H1 (cell line): ENCODE measurements around the gene WDR6. TPM values are rescaled to one million over a fixed set of nuclear protein-coding genes. Genes with fewer than 3 reads are reported as not detected.

Experiments
- CTCF ChIA-PET: fragments of 300-600 bp; sonication (Branson Sonifier 250); formaldehyde crosslinking; loops from one replicate; lab custom pipeline; 2021; ENCODE audit not compliant: partially characterized antibody; lab: Charles Lee
- POLR2A ChIA-PET: fragments of 300-600 bp; sonication (Branson Sonifier 250); formaldehyde crosslinking; loops from one replicate; lab custom pipeline; 2021; ENCODE audit warnings: inconsistent platforms; ENCODE audit not compliant: partially characterized antibody; lab: Charles Lee
- DNase-seq, 2 experiments: peaks; one replicate each; pipeline versions ENCODE4 v3.0.0 to v3.0.0-alpha.2; 2010 to 2022; ENCODE audit warnings: low spot score in 2 of 2, low read depth in 1 of 2, mixed read lengths in 1 of 2
- FAIRE-seq: peaks from 2 replicates; lab custom pipeline; 2011; peaks lifted over from hg19 to GRCh38; lab: Jason Lieb, UNC
- H2AFZ ChIP-seq: 2 replicates; pipeline ENCODE4 v1.8.1; 2012; ENCODE audit warnings: low read length, inconsistent platforms
- H2AK5ac ChIP-seq: 2 replicates; pipeline ENCODE4 v1.6.1; 2013; ENCODE audit warnings: low read depth, low read length
- H2BK120ac ChIP-seq: replicated peaks from 2 replicates; pipeline ENCODE3; 2013; ENCODE audit warnings: low read depth, low read length, inconsistent platforms
- H2BK12ac ChIP-seq: 2 replicates; pipeline ENCODE4 v1.6.1; 2013; ENCODE audit warnings: low read depth, low read length
- H2BK15ac ChIP-seq: 2 replicates; pipeline ENCODE4 v1.6.1; 2013; ENCODE audit warnings: low read length
- H2BK20ac ChIP-seq: 2 replicates; pipeline ENCODE4 v1.6.1; 2013; ENCODE audit warnings: low read length
- H2BK5ac ChIP-seq: 2 replicates; pipeline ENCODE4 v1.6.1; 2013; ENCODE audit warnings: low read depth, low read length
- H3K14ac ChIP-seq: 2 replicates; pipeline ENCODE4 v1.6.1; 2013; ENCODE audit warnings: inconsistent platforms; ENCODE audit not compliant: insufficient read length
- H3K18ac ChIP-seq: 2 replicates; pipeline ENCODE4 v1.6.1; 2013; ENCODE audit warnings: low read length; ENCODE audit errors: extremely low read depth
- H3K23ac ChIP-seq: 2 replicates; pipeline ENCODE4 v1.6.1; 2013; ENCODE audit warnings: inconsistent platforms; ENCODE audit not compliant: insufficient read length
- H3K23me2 ChIP-seq: 2 replicates; pipeline ENCODE4 v1.6.1; 2013; ENCODE audit warnings: low read depth, low read length
- H3K27ac ChIP-seq: 2 replicates; pipeline ENCODE4 v1.6.1; 2011; ENCODE audit warnings: low read depth, low read length, inconsistent platforms
- H3K27me3 ChIP-seq, 4 experiments: replicated peaks in 1 of 4; 1 replicate in 1 of 4; 2 replicates in 3 of 4; pipeline versions ENCODE4 v1.6.1 to v1.8.1; 2011 to 2013; ENCODE audit warnings: low read length in 3 of 4, mild to moderate bottlenecking in 3 of 4, inconsistent platforms in 2 of 4, mixed read lengths in 2 of 4, moderate library complexity in 1 of 4; ENCODE audit not compliant: control insufficient read depth in 3 of 4, insufficient read depth in 3 of 4; ENCODE audit errors: extremely low read depth in 1 of 4
- H3K36me3 ChIP-seq, 4 experiments: 2 replicates each; pipeline versions ENCODE4 v1.6.1 to v1.8.1; 2011 to 2013; ENCODE audit warnings: mild to moderate bottlenecking in 4 of 4, low read length in 3 of 4, moderate library complexity in 2 of 4, control low read depth in 1 of 4, inconsistent platforms in 1 of 4; ENCODE audit not compliant: insufficient read depth in 4 of 4, control insufficient read depth in 2 of 4
- H3K4ac ChIP-seq: replicated peaks from 2 replicates; pipeline ENCODE3; 2013; ENCODE audit warnings: low read length, low read depth, mixed read lengths, inconsistent platforms; ENCODE audit not compliant: insufficient read length
- H3K4me1 ChIP-seq, 4 experiments: replicated peaks in 1 of 4; 1 replicate in 1 of 4; 2 replicates in 3 of 4; pipeline versions ENCODE4 v1.6.1 to v1.8.1; 2011 to 2013; ENCODE audit warnings: low read length in 3 of 4, inconsistent platforms in 2 of 4, mixed read lengths in 1 of 4; ENCODE audit not compliant: insufficient read depth in 4 of 4, control insufficient read depth in 3 of 4
- H3K4me2 ChIP-seq, 2 experiments: 2 replicates each; pipeline versions ENCODE4 v1.6.1 to v1.8.1; 2011 to 2013; ENCODE audit warnings: low read depth in 2 of 2, low read length in 2 of 2, control low read depth in 1 of 2, inconsistent platforms in 1 of 2, mild to moderate bottlenecking in 1 of 2; ENCODE audit not compliant: insufficient read depth in 1 of 2
- H3K4me3 ChIP-seq, 4 experiments: fragments of 200-600, 300-600 bp in 1 of 4; sonication (generic), shearing (Covaris generic), sonication (Bioruptor Twin) in 1 of 4; 2 replicates each; pipeline versions ENCODE4 v1.5.1 to v1.8.1; 2011 to 2016; ENCODE audit warnings: low read length in 4 of 4, low read depth in 3 of 4, control low read depth in 2 of 4, inconsistent platforms in 2 of 4, mild to moderate bottlenecking in 2 of 4, mixed read lengths in 1 of 4, moderate library complexity in 1 of 4; ENCODE audit not compliant: insufficient read depth in 2 of 4; ENCODE audit errors: extremely low read depth in 1 of 4
- H3K56ac ChIP-seq: replicated peaks from 2 replicates; pipeline ENCODE3; 2013; ENCODE audit warnings: low read depth, mild to moderate bottlenecking, mixed read lengths, low read length, inconsistent platforms; ENCODE audit not compliant: insufficient read length
- H3K79me1 ChIP-seq: 2 replicates; pipeline ENCODE4 v1.6.1; 2013; ENCODE audit warnings: low read depth, low read length, control low read depth
- H3K79me2 ChIP-seq, 2 experiments: 2 replicates each; pipeline versions ENCODE4 v1.6.1 to v1.8.1; 2012 to 2013; ENCODE audit warnings: low read length in 2 of 2, mild to moderate bottlenecking in 2 of 2, inconsistent platforms in 1 of 2; ENCODE audit not compliant: insufficient read depth in 2 of 2, control insufficient read depth in 1 of 2
- H3K9ac ChIP-seq, 4 experiments: replicated peaks in 1 of 4; 1 replicate in 1 of 4; 2 replicates in 3 of 4; pipeline versions ENCODE4 v1.6.1 to v1.8.1; 2011 to 2013; ENCODE audit warnings: low read depth in 3 of 4, low read length in 3 of 4, control low read depth in 2 of 4, mild to moderate bottlenecking in 2 of 4, moderate library complexity in 2 of 4, inconsistent platforms in 1 of 4; ENCODE audit errors: extremely low read depth in 1 of 4
- H3K9me3 ChIP-seq, 2 experiments: 2 replicates each; pipeline versions ENCODE4 v1.6.1 to v1.8.1; 2012 to 2013; ENCODE audit warnings: mild to moderate bottlenecking in 2 of 2, moderate library complexity in 2 of 2, control low read depth in 1 of 2, inconsistent platforms in 1 of 2, low read depth in 1 of 2, low read length in 1 of 2, mixed read lengths in 1 of 2; ENCODE audit not compliant: insufficient read depth in 2 of 2
- H4K20me1 ChIP-seq, 2 experiments: replicated peaks in 1 of 2; 2 replicates each; pipeline versions ENCODE3 to v1.8.1; 2011 to 2013; ENCODE audit warnings: inconsistent platforms in 2 of 2, low read length in 2 of 2, mild to moderate bottlenecking in 1 of 2; ENCODE audit not compliant: insufficient read depth in 2 of 2, control insufficient read depth in 1 of 2
- H4K5ac ChIP-seq: 2 replicates; pipeline ENCODE4 v1.6.1; 2013; ENCODE audit warnings: low read length, low read depth, mixed read lengths, inconsistent platforms; ENCODE audit not compliant: insufficient read length
- H4K8ac ChIP-seq: 2 replicates; pipeline ENCODE4 v1.8.0; 2013; ENCODE audit warnings: mild to moderate bottlenecking, moderate library complexity, low read length, inconsistent platforms; ENCODE audit not compliant: insufficient read depth; ENCODE audit errors: extremely low read depth
- H4K91ac ChIP-seq: replicated peaks from 2 replicates; pipeline ENCODE3; 2013; ENCODE audit warnings: low read length, mixed read lengths, inconsistent platforms; ENCODE audit not compliant: insufficient read length
- POLR2AphosphoS5 ChIP-seq: IDR thresholded peaks from 2 replicates; pipeline ENCODE4 v1.6.1; 2011; ENCODE audit warnings: low read depth, low read length
- SUZ12 ChIP-seq: fragments of 200-600 bp; sonication (generic); IDR thresholded peaks from 2 replicates; pipeline ENCODE4 v1.6.1; 2012; ENCODE audit warnings: mild to moderate bottlenecking, inconsistent platforms, low read length, moderate library complexity, mixed read lengths
- WGBS, 2 experiments: shearing (Covaris generic) in 1 of 2; methylation state at CpG; one replicate each; pipeline versions ENCODE4 v1.1.6 to v1.1.7; 2013 to 2015; ENCODE audit warnings: low lambda C conversion rate in 2 of 2, mixed read lengths in 2 of 2, inconsistent platforms in 1 of 2, low coverage in 1 of 2, missing lambda C conversion rate in 1 of 2; ENCODE audit not compliant: insufficient replicate concordance in 2 of 2, insufficient coverage in 1 of 2, insufficient read length in 1 of 2; ENCODE audit errors: extremely low coverage in 1 of 2, missing lambda C conversion rate in 1 of 2; 5-methylcytosine and 5-hydroxymethylcytosine counted together
- polyA plus RNA-seq, 7 experiments: library from polyadenylated mRNA; depleted of rRNA in 3 of 7; stranded (reverse) in 5 of 7; unstranded in 2 of 7; fragments of >200 nt in 5 of 7; fragments of 200-250 nt in 2 of 7; gene quantifications; 1 replicate in 5 of 7; 2 replicates in 1 of 7; 4 replicates in 1 of 7; pipeline versions ENCODE4 v1.2.1 to v1.2.3, GENCODE V29; 2011 to 2013; ENCODE audit warnings: missing spikeins in 2 of 7, mixed read lengths in 2 of 7
- total RNA-seq: library from RNA; stranded (reverse); fragmentation: NEBNext Ultra II Directional; extraction: Animal tissue kit (Norgen Biotek cat#: 25700); gene quantifications from 2 replicates; pipeline ENCODE4 v1.2.1, GENCODE V29; 2021

The WDR6 gene
- total and polyA plus RNA-seq, 2 of the 8 experiments (the other 6 are each of a cell fraction or from before 2014, with no cell fraction given), result 180 to 257 TPM

- no peak overlapping the region for H3K18ac ChIP-seq
- H4K8ac ChIP-seq, result no peak overlapping the region
- no peaks in the 10 kb centered on the region for H3K27me3 ChIP-seq
- no peak overlapping the region for H2AK5ac ChIP-seq
- peaks cover 9% of the 10 kb centered on the region for H3K23me2 ChIP-seq
- ChIA-PET POLR2A (interaction anchor here (0.9 to 38.8 kb wide), 8 partner anchors 0 to 377 kb away, joined by 3 to 1518 read pairs (median 70); partner anchors contain the start of genes DALRD3, IMPDH2, NDUFAF3 and P4HTM), CTCF (interaction anchor here (1.2 to 24.3 kb wide), 4 partner anchors 8 to 50 kb away, joined by 3 to 467 read pairs (median 46); partner anchors contain the start of genes NDUFAF3, P4HTM and WDR6)
- 91% methylated on average over 17 of the region's 17 CpGs; no CpG with 5 or more reads in 1 of the 2 experiments for WGBS, 2 experiments
- H4K5ac ChIP-seq, result no peak overlapping the region
- H3K79me2 ChIP-seq, result peaks cover 11 to 58% of the 10 kb centered on the region in 2 experiments
- H3K56ac ChIP-seq, result no peak overlapping the region
- H3K4me3 ChIP-seq, result no peak overlapping the region
- no peak overlapping the region for H2BK120ac ChIP-seq
- no peak overlapping the region for H2BK12ac ChIP-seq
- H2BK20ac ChIP-seq, result no peak overlapping the region
- no peak overlapping the region for H2BK5ac ChIP-seq
- peaks cover 15 to 55% (median 32%) of the 10 kb centered on the region in 4 experiments for H3K36me3 ChIP-seq
- H4K20me1 ChIP-seq, result peaks cover 43 to 53% of the 10 kb centered on the region in 2 experiments
- peaks cover 0 to 12% (median 7%) of the 10 kb centered on the region in 4 experiments; a peak in 5 of 7 replicates for H3K4me1 ChIP-seq
- H3K9me3 ChIP-seq, result no peaks in the 10 kb centered on the region
- H3K23ac ChIP-seq, result no peak overlapping the region
- no peak overlapping the region for H2AFZ ChIP-seq
- no peak overlapping the region for H3K9ac ChIP-seq
- DNase-seq (no peak), FAIRE-seq (no peak)
- peaks cover 19% of the 10 kb centered on the region for H3K79me1 ChIP-seq
- H3K27ac ChIP-seq, result no peak overlapping the region
- no peak overlapping the region; a peak in 1 of 4 replicates for H3K4me2 ChIP-seq
- no peak overlapping the region for H4K91ac ChIP-seq
- no peak overlapping the region for H3K14ac ChIP-seq
- H2BK15ac ChIP-seq, result no peak overlapping the region
- peak; percentile 32; the same call in 1 of the 2 replicates for TF ChIP-seq POLR2AphosphoS5
- TF ChIP-seq SUZ12, result no peak
- no peak overlapping the region for H3K4ac ChIP-seq
Measured at GRCh38 chr3:49012441-49013017, 5.3 kb downstream of the WDR6 start.
